Cardiac ventricle fibroblast (primary cell): ENCODE measurements around the gene OR10S1. TPM values are rescaled to one million over a fixed set of nuclear protein-coding genes. Genes with fewer than 3 reads are reported as not detected.

Experiments used
- total RNA-seq: library from RNA; depleted of rRNA; stranded (reverse); fragments of >200 nt; gene quantifications from 2 replicates; pipeline ENCODE4 v1.2.3, GENCODE V29; 2015

The OR10S1 gene, protein sequence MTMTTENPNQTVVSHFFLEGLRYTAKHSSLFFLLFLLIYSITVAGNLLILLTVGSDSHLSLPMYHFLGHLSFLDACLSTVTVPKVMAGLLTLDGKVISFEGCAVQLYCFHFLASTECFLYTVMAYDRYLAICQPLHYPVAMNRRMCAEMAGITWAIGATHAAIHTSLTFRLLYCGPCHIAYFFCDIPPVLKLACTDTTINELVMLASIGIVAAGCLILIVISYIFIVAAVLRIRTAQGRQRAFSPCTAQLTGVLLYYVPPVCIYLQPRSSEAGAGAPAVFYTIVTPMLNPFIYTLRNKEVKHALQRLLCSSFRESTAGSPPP
- total RNA-seq, result not detected in 2 replicates

GRCh38 chr11:123977731-123978347 lies at the start of gene OR10S1:
Gene OR10S1 (minus strand): TSS chr11:123977781. CDS start chr11:123977664, 117 bp downstream.

DNA sequence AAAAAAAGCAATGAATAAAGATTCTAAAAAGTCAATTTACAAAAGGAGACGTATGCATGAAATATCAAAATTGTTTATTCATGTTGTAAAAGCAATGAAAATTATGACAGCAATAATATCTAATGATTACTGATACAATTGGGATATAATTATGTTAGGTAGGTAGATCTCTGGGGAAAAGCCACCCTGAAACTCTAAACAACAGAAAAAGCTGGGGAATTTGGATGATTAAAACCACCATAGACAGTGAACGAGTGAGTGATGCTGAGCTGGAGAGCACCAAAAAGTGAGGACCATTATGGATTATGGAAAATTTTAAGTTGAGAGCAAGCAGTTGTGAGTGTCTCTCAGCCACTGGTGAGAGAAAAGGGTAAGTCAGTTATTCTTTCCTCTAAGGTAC lies 48.9 kb upstream of the OR10S1 start, which contains the start of gene OR10G8:
TSS of gene OR10G8 (plus strand) at position 301 of the 400 bp plus-strand sequence. CDS start 2,825 bp downstream, outside the sequence.

GRCh38 chr11:124012697-124013096 lies 35.1 kb upstream of the OR10S1 start, which contains the start of gene OR10G4:
Gene OR10G4 (plus strand): TSS chr11:124012997. CDS start chr11:124015575, 2,578 bp downstream.

DNA sequence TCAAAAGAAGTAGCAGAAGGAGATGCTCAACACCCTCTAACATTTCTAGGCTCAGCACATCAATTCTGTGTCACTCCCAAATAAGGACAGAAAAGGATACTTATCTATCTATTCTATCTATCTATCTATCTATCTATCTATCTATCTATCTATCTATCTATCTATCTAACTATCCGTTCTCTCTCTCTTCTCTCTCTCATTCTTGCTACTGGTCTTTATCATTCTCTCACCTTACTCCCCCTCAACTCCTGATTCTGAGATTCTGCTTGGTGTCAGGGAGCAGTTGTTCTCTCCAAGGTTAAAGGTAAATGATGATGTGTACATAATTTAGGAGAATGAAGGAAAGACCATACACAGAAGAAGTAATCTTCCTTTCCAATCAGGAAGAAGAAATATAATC lies 17.5 kb upstream of the OR10S1 start, which contains the start of gene OR10G6:
TSS of gene OR10G6 (minus strand) at position 43 of the 400 bp plus-strand sequence. CDS start at position 43, 0 bp downstream.

DNA sequence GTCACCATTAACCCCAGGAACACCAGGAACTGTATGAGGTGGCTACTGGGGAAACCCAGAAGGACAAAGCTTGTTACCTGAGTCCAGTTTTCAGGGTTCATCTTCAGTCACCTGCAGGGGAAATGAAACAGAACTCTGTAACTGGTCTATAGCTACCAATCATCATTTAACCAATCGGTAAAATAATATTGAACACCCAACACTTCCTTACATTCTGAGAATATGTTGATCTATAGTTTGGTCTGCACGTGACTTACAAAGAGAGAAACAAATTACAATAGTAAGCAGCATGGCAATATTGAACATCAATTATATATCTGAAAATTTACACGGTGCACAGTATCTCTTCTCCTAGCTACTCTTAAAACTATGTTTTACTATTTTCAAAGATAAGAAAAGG lies 33.8 kb downstream of the OR10S1 start, which contains the start of gene OR6T1:
TSS of gene OR6T1 (minus strand) at position 101 of the 400 bp plus-strand sequence. CDS start at position 101, 0 bp downstream.

GRCh38 chr11:123939317-123939716 lies 38.3 kb downstream of the OR10S1 start, which contains the start of gene OR4D5:
Gene OR4D5 (plus strand): TSS chr11:123939617. CDS start chr11:123939617, 0 bp downstream.

Other genes with a start within 250 kb of the OR10S1 start
- gene ZNF202, start 236.1 kb downstream of the OR10S1 start, total RNA-seq, result 2.7 and 7.5 TPM in 2 replicates
- gene OR6X1, start 223.3 kb downstream of the OR10S1 start, total RNA-seq, result not detected in 2 replicates
- gene OR6M1, start 171.4 kb downstream of the OR10S1 start, total RNA-seq, result not detected in 2 replicates
- gene TMEM225, start 92.1 kb downstream of the OR10S1 start, total RNA-seq, result not detected in 2 replicates
- gene OR8D4, start 75.6 kb downstream of the OR10S1 start, total RNA-seq, result not detected in 2 replicates
- not detected in 2 replicates for gene OR4D5, start 38.2 kb downstream of the OR10S1 start, total RNA-seq
- not detected in 2 replicates for gene OR6T1, start 33.9 kb downstream of the OR10S1 start, total RNA-seq
- gene OR10G6, start 17.4 kb upstream of the OR10S1 start, total RNA-seq, result not detected in 2 replicates
- gene OR10G4, start 35.2 kb upstream of the OR10S1 start, total RNA-seq, result not detected in 2 replicates
- gene OR10G9, start 45.2 kb upstream of the OR10S1 start, total RNA-seq, result not detected in 2 replicates
- gene OR10G8, start 49.0 kb upstream of the OR10S1 start, total RNA-seq, result not detected in 2 replicates
- gene OR10G7, start 63.5 kb upstream of the OR10S1 start, total RNA-seq, result not detected in 2 replicates
- gene VWA5A, start 137.7 kb upstream of the OR10S1 start, total RNA-seq, result 15.9 and 18.0 TPM in 2 replicates
- not detected in 2 replicates for gene OR10D3, start 205.6 kb upstream of the OR10S1 start, total RNA-seq